Measurements from ENCODE around the gene CMA1. TPM values are rescaled to one million over a fixed set of nuclear protein-coding genes. Genes with fewer than 3 reads are reported as not detected.

CMA1 gene
- total RNA-seq, 1 experiment from 2014 or later, result not detected

DNA sequence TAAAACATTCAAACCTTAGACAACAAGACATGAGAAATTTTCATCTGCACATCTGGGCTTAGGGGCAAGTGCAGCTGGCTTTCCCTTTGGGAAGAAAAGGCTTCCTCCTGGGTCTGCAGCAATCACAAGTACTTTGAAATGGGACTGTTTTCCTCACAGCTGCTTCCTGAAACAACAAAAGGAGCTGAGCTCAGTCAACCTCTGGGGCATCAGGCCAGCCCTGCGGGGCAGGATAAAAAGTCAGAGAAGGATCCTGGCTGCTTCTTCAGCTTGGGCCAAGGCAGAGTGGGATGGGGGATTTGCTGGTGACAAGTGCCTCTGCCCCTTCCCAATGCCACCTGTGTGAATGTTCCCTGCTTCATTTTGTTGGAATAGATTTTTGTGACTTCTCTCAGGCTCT, 49.3 kb downstream of the CMA1 start:
- no peaks in the 10 kb centered on the region for H3K27me3 ChIP-seq (replicated peaks)
- peaks cover 3% of the 10 kb centered on the region; the same call in 1 of the 2 replicates for H3K36me3 ChIP-seq
- no peak overlapping the region for H3K27ac ChIP-seq
- H3K9me3 ChIP-seq (replicated peaks), result no peaks in the 10 kb centered on the region
- no peak for DNase-seq (ENCODE audit: low read depth in 1 of 2, low spot score in 2 of 2)
- H3K4me1 ChIP-seq (replicated peaks), result no peaks in the 10 kb centered on the region
- H3K4me3 ChIP-seq, result no peak overlapping the region

DNA sequence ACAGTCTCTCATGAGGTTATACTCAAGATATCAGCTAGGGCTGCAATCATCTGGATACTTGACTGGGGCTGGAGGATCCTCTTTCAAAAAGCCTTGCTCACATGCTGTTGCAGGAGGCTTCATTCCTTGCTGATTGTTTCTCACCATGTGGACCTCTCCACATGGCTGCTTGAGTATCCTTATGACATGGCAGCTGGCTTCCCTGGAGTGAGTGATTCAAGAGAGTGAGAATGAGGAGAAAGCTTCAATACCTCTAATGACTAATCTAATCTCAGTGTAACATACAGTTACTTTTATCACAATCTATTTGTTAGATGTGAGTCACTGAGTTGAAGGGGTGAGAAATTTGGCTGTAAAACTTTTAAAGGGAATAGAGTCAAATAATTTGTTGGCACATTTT, 51.1 kb downstream of the CMA1 start:
- no peak overlapping the region for H3K27ac ChIP-seq
- no peaks in the 10 kb centered on the region for H3K9me3 ChIP-seq (replicated peaks)
- H3K27me3 ChIP-seq (replicated peaks), result no peaks in the 10 kb centered on the region
- H3K36me3 ChIP-seq, result peaks cover 3% of the 10 kb centered on the region; the same call in 1 of the 2 replicates
- H3K4me1 ChIP-seq (replicated peaks), result no peaks in the 10 kb centered on the region
- no peak for DNase-seq (ENCODE audit: low read depth in 1 of 2, low spot score in 2 of 2)
- no peak overlapping the region for H3K4me3 ChIP-seq

Other genes with a start within 250 kb of the CMA1 start
- 0.76 TPM in 1 of 2 replicates, not detected in the other for gene TGM1, start 245.1 kb downstream of the CMA1 start, total RNA-seq (2014; rRNA removed; shearing (Covaris generic))
- 18.0 and 30.4 TPM in 2 replicates for gene RABGGTA, start 236.7 kb downstream of the CMA1 start, total RNA-seq (2014; rRNA removed; shearing (Covaris generic))
- gene DHRS1, start 208.5 kb downstream of the CMA1 start, total RNA-seq (2014; rRNA removed; shearing (Covaris generic)), result 5.4 and 20.5 TPM in 2 replicates
- gene NOP9, start 208.4 kb downstream of the CMA1 start, total RNA-seq (2014; rRNA removed; shearing (Covaris generic)), result 15.3 and 16.2 TPM in 2 replicates
- not detected in 2 replicates for gene CIDEB, start 200.3 kb downstream of the CMA1 start, total RNA-seq (2014; rRNA removed; shearing (Covaris generic))
- 3.1 and 10.1 TPM in 2 replicates for gene LTB4R2, start 198.1 kb downstream of the CMA1 start, total RNA-seq (2014; rRNA removed; shearing (Covaris generic))
- gene LTB4R, start 196.8 kb downstream of the CMA1 start, total RNA-seq (2014; rRNA removed; shearing (Covaris generic)), result 0.81 and 2.1 TPM in 2 replicates
- gene ADCY4, start 173.2 kb downstream of the CMA1 start, total RNA-seq (2014; rRNA removed; shearing (Covaris generic)), result not detected in 2 replicates
- gene RIPK3, start 168.3 kb downstream of the CMA1 start, total RNA-seq (2014; rRNA removed; shearing (Covaris generic)), result not detected in 2 replicates
- 14.6 and 23.6 TPM in 2 replicates for gene NFATC4, start 140.1 kb downstream of the CMA1 start, total RNA-seq (2014; rRNA removed; shearing (Covaris generic))
- gene NYNRIN, start 109.3 kb downstream of the CMA1 start, total RNA-seq (2014; rRNA removed; shearing (Covaris generic)), result 0.87 and 1.2 TPM in 2 replicates
- 0.84 and 3.1 TPM in 2 replicates for gene CBLN3, start 78.6 kb downstream of the CMA1 start, total RNA-seq (2014; rRNA removed; shearing (Covaris generic))
- gene KHNYN, start 78.3 kb downstream of the CMA1 start, total RNA-seq (2014; rRNA removed; shearing (Covaris generic)), result 12.5 and 25.1 TPM in 2 replicates
- 7.9 and 8.2 TPM in 2 replicates for gene SDR39U1, start 65.5 kb downstream of the CMA1 start, total RNA-seq (2014; rRNA removed; shearing (Covaris generic))
- gene CTSG, start 68.0 kb upstream of the CMA1 start, total RNA-seq (2014; rRNA removed; shearing (Covaris generic)), result not detected in 2 replicates
- gene GZMH, start 101.4 kb upstream of the CMA1 start, total RNA-seq (2014; rRNA removed; shearing (Covaris generic)), result not detected in 2 replicates
- gene GZMB, start 125.9 kb upstream of the CMA1 start, total RNA-seq (2014; rRNA removed; shearing (Covaris generic)), result 0.26 TPM in 1 of 2 replicates, not detected in the other